ENCODE results near the gene ADGRD1.

The ADGRD1 gene

DNA sequence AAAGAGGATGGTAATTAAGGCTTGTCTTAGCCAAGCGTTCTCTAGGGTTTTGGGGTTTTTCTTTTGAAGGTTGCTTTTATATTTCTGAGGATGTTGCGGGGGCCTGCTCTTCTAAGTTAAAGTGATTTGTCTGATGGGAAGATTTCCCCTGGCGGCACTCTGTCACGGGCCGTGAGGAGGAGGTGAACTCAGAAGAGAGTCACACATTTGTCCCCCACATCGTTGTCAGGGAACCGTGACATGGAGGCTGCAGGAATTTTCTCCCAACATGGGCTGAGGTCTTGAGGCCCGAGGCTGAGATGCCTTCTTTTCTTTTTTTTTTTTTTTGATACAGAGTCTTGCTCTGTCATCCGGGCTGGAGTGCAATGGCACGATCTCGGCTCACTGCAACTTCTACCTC lies 71.5 kb downstream of the ADGRD1 start:
- DNase-seq (ENCODE audit: low read depth) = no peak

DNA sequence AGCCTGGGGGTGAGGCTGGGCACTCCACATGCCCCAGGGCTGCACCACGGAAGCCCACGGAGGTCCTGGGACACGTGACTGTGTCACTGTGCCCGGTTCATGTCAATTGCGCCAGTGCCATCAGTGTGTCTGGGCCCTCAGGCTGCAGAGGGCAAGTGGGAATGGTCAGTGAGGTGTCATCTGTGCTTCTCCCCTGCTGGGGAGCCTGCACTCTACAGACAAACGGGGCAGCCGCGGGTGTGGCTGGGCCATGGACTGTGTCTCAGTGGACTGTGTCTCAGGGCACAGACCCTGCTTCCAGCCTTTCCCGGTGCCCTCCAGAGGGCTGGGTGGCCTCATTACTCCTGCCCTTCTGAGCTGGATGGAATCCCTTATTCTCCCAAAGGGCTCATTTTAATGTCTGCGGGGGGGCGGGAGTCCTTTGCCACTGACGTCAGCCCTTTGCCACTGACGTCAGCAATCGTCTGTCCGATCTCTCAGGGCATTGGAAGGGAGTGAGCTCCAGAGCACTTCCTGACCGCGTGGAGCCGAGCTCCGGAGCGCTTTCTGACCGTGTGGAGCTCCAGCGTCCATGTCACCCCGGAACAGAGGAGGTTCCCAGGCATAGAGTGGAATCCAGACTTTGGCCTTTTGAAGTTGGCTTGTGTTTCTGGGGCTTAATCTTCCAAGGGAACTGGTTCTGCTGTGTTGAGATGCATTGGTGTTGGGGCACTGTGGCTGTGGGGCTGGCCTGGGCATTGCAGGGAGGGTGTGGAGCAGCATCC lies 72.4 kb downstream of the ADGRD1 start:
- no peak for DNase-seq (ENCODE audit: low read depth)

DNA sequence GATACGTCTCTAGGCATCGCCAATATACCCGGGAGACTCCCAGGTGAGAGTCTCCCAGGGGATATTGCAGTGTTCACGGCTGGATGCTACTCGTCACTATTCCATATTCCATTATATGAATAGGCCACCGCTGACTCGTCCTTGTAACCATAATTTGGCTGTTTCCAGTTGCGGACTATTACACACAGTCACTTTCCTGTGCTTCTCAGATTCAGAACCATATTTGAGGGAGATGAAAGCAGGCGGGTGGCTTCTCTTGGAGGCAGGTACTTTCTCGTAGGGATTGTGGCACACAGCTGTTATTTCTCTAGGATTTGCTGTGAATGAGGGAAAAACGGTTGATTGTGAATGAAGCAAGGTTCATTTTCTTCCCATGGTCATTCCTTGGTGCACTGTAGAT lies 73.0 kb downstream of the ADGRD1 start:
- DNase-seq (ENCODE audit: low read depth) = no peak

DNA sequence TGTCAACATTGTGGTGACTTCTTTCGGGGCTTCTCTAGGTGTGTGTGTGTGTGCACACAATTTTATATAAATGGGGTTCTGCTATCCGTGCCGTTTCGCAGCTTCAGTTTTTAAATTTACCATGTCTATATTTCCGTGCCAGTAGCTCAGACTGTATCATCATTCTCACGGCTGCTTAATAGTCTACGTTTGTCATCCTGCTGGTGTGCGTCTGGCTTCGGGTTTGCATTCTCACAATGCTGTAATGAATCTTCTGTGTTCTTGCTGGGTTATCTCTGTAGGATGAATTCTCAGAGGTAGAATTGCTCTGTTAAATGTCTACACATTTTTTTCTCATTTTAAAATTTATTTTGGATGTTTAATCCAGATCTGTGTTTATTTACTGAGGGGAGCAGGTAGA lies 73.6 kb downstream of the ADGRD1 start:
- DNase-seq (ENCODE audit: low read depth) = no peak

DNA sequence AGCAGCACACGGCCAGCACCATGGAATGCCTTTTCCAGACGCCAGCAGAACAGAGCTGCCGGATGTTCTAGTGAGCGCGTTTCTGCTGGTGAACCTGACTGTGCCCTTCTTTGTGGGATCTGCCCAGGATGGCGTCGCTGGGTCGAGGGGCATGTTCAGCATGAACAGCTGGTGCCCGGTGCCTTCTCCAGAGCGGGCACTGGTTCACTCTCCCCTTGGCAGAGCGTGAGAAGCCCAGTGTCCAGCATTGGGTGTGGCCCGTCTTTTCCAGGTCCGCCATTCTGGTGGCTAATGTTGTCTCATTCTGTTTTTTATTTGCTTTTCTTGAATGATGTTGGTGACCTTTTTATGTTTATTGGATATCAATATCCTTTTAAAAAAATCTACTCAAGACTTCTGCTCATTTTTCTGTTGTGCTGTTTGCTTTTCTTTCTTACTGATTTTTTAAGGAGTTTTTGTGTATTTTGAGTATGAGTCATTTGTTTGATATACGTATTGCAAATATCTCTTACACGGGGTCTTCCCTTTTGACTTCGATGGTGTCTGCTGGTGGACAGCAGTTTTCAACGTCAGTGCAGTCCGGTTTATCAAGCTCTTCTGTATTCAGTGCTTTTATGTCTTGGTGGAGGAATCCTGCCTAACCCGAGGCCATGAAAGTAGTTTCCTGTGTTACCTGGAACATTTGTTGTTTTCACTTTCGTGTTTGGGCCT lies 74.3 kb downstream of the ADGRD1 start:
- DNase-seq (ENCODE audit: low read depth) = no peak

DNA sequence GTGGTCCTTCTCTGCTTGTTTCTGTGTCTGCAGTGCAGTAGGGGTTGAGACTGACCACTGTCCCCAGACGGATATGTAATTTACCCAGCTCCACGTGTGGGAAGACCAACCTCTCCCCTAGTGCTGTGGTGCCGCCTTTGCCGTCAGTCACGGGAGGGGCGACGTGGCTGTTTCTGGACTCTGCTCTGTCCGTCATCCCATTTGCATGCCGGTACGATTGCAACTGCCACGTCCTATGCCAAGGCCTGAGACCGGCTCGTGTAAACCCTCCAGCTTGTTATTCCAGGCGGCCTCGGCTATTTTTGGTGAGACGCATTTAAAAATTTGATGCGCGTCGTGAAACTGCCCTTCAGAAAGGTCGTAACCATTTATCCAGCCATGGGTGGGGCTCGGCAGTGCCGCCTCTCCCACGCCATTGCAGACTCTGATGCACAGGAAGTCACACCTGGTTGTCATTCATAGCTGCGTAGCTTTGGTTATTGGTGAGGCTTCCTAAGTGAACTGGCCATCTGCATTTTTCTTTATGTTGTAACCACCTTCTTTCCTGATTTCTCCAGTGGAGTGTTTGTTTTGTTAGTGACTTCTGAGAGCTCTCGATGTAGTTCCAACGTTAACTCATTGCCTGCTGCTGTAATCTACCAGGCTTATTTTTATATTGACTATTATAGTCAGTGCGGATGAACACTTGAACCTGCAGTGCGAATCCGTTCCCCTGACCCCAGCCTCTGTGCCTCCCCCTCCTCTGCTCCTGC lies 75.1 kb downstream of the ADGRD1 start:
- no peak for DNase-seq (ENCODE audit: low read depth)

DNA sequence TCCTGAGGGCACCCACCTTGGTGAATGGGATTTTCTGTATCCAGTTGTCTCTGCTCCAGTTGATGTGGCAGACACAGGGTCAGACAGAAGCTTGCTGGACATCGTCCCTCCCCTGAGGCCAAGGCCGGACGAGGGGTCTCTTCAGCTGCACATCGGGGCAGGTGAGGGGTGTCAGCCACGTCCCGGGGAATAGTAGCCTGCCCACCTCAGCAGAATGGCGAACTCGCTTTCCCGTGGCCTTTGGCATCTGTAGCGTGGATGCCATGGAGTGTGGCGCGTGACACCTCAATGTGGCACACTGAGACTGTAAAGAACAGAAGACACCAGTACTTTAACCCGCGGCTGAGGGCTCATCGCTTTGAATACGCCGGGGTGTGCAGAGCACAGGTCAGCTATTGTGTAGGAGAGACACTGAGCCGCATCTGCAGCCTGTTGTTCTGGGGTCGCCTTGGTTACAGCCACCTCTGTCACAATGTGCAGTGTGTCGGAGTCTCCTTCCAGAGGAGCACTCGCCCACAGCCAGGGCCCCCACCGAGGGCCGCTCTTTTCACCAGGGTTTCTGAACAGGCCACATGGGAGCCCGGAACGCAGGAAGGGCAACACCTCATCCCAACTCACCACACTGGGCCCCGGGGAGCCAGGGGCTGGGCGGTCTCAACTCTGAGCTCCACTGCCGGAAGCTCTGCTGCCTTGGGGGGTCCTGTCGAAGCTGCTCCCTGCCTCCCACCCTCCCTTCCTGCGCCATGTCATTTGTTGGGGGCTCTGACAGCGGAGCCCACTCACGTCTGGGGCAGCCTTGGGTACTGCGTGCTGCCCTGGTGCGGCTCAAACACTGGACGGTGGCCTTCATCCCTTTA lies 77.0 kb downstream of the ADGRD1 start:
- no peak for DNase-seq (ENCODE audit: low read depth)

DNA sequence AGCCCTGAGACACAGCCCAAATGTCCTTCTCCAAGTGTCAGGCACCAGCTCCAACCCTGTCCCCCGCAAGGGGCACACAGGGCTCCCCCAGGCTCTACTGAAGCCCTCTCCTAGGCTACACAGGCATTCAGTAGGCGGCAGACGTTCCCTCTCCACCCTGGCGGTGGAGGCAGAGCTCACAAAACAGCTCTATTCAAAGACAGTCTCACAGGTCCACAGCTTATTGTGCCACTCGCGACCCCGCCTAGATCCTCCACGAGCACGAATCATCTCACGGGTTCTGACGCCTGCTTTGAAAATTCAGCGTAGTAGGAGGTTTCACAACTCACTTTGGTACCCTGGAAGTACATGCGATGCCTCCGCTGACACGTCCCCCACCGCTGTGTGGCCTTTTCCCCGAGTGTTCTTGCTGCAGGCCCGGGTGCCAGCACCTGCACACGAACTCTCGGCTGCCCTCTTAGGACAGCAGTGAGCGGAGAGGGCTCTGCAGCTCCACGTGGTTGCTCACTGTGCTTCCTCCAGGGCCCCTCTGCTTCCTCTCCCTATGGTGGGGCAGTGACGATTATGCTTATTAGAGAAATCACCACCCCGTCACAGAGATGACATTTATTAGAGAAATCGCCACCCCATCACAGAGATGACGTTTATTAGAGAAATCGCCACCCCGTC lies 78.5 kb downstream of the ADGRD1 start:
- DNase-seq (ENCODE audit: low read depth) = no peak

DNA sequence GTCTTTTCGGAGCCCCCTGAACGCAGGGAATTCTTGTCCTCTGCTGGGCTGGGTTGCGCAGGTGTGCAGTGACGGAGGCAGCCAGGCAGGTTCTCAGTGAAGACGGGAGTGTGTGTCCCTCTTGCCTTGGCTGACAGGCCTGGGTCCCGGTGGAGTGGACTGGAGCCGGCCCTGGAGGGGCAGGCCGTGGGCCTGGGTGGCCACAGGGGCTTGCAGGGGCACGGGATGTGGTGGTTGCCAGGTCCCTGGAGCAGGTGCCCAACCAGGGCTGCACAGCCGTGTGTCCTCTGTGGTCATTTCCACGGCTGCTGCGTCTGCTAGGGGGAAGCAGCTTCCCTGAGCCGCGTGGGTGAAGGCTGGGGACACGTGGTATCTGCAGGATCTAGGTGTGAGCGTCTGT lies 79.8 kb downstream of the ADGRD1 start:
- no peak for DNase-seq (ENCODE audit: low read depth)

DNA sequence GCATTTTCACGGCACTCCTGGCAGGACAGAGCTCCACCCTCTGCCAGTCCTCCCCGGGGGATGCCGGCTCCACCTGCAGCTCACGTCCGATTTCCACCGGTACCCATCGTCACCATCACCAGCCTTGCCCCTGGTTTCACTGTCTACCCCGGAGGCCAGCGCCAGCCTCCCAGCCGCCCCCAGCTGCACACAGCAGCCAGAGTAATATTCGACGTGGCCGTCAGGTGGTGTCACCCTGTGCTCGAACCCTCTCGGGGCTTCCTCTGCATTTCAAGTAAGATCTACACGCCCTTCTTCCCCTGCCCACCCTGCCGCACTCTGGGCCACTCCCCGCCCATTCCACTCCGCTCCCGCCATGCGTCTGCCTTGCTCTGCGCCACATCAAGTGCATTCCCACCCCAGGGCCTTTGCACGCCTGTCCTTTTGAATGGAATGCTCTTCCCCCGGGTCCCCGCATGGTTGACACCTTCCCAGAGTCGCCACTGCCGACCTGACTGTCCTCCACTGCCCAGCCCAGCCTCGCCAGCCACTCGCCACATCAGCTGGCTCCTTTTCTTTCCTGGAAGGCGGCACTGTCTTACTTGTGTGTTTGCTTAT lies 80.3 kb downstream of the ADGRD1 start:
- no peak for DNase-seq (ENCODE audit: low read depth)

DNA sequence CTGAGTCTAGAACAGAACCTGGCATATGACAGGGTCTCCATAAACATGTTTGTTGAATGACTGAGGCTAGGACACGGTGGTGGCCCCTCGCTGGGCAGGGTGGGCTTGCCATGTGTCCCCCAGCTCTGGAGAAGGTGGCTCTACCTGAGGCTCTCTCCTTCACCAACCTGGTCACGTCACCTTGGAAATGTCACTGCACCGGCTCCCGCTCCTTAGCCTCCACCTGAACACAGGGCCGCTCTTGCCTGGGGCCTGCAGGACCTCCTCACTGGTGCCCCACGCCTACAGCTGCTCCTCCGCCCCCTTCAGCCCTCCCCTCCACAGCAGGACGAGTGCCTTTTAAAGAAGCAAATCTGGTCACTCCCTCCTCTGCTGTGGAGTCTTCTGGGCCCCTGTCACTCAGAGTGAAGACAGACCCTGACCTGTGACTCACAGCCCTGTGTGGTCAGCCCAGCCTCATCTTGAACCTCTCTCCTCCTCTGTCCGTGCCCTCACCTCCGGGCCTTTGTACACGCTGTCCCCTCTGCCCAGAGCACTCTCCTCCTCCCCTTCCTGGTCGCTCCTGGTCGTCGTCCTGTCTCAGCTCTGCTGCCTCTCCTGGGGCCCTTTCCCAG lies 81.0 kb downstream of the ADGRD1 start:
- no peak for DNase-seq (ENCODE audit: low read depth)

DNA sequence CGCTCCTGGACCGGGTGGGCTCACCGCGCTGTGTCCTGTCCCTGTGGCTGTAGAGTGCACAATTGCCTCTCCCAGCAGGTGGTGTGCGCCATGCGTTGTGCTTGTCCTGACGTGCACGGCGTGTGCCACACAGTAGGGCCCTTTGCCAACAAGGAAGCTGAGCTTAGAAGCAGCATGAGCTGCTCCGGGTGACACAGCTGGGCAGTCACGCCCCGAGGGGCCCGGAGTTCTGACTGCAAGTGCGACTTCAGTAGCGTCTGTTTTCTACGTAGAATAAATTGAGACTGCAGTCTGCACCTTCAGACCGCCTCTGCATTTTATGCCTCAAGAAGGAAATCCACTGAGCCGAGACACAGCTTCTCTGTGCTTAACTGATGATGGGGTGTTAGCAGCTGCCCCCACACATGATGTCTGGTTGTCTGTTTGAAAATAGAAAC lies 81.6 kb downstream of the ADGRD1 start:
- DNase-seq (ENCODE audit: low read depth) = no peak

DNA sequence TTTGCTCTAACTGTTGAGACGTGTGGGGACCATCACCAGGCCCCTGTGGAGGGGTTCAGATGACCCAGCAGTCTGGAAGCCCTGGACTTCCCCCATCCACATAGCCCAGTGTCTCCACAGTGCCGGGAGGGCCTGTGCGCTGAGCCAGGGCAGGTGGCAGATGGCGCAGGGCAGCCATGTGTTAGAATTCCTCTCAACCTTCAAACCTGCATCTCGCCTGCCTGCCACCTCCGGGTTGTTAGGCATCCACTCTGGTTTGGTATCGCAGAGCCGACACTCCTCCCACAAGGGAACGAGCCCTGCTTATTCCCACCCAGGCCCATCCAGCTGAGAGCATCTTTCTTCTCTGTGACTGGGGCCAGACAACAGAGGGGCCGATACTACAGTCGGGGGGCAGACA lies 84.5 kb downstream of the ADGRD1 start:
- no peak for DNase-seq (ENCODE audit: low read depth)

DNA sequence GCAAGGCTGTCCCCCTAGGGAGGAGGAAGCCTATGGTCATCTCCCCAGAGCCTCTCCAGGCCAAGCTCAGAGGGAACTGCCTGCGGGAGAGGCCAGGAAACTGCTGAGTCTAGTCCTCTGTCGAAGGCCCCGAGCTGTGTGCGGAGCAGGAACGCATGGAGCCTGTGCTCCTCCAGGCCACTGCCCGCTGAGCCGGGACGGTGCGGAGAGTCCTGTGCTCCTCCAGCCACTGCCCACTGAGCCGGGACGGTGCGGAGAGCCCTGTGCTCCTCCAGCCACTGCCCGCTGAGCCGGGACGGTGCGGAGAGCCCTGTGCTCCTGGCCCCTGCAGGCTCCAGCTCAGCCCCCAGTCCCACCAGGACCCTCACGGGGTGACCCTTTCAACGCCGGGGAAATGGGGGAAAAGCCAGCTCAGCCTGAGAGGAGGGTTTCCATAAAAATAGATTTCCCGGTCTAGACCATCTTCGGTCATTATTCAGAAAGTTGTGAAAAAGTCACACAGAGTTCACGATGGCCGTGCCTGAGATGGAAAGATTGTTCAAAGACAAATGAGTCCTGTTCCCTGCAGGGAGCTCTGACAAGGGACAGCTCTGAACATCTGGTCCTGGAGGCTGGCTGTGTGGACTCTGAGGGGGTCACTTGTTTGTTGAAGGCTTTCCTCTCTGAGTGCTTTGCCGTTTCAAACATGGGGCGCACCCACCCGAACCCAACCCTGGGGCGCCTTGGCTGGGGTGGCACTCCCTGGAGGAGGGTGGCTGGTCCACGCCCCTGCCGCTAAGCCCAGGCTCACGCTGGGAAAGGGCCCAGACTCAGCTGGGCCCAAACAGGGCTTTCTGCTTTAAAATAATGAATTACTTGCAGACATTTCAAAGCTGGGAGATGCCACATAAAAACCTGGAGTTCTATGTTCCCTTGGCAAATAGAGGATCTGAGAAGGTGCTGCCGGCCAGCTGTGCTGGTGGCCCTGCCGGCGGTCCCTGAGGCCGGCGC lies 85.5 kb downstream of the ADGRD1 start:
- DNase-seq (ENCODE audit: low read depth) = no peak

DNA sequence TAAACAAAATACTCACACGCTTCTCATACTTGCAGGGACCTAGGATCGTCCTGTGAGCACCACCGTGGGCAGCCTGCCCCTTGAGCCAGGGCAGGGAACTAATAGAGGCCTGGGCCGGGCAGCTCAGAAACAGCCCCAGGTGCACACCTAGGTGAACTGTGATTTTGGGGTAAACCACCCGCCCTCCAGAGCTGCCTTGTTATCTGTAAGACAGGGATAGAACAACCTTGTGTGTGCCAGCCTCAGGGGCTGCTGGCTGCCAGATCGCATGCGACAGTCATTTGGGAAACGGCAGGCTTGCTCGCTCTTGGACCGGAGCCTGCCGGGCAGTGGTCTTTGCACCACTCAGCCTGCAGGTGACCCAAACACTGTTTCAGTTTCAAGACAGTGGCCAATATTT lies 86.8 kb downstream of the ADGRD1 start:
- DNase-seq (ENCODE audit: low read depth) = no peak

DNA sequence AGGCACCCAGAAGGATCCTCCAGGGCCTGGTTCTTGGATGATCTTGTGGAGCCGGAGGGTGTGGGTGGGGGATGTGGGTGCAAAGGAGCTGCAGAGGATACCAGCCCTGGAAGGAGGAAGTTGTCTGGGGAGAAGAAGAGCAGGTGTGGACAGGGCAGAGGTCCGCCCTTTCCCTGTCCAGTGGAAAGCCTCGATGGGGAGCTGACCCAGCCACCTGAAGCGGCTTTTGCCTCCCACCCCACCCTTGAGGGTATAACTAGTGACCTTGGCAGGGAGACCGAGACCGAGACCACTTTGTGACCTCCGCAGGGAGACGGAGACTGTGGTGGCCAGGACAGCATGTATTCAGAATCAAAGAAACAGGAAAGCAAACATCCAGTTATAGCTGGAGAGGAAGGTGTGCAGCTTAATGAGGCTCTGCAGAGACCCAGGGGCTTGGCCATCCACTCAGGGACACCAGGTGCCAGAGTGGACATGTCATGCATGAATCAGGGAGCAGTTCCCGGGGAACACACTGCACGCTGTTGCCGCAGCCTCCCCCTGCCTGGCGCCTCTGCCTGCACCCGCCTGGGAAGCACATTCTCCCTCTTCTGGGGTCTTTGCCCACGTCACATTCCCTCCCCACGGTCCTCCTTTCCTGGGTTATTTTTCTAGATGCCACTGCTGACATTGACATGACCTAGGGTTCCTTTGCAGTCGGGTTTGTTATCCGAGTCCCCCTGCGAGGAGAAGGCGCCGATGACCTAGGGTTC lies 87.7 kb downstream of the ADGRD1 start:
- no peak for DNase-seq (ENCODE audit: low read depth)

DNA sequence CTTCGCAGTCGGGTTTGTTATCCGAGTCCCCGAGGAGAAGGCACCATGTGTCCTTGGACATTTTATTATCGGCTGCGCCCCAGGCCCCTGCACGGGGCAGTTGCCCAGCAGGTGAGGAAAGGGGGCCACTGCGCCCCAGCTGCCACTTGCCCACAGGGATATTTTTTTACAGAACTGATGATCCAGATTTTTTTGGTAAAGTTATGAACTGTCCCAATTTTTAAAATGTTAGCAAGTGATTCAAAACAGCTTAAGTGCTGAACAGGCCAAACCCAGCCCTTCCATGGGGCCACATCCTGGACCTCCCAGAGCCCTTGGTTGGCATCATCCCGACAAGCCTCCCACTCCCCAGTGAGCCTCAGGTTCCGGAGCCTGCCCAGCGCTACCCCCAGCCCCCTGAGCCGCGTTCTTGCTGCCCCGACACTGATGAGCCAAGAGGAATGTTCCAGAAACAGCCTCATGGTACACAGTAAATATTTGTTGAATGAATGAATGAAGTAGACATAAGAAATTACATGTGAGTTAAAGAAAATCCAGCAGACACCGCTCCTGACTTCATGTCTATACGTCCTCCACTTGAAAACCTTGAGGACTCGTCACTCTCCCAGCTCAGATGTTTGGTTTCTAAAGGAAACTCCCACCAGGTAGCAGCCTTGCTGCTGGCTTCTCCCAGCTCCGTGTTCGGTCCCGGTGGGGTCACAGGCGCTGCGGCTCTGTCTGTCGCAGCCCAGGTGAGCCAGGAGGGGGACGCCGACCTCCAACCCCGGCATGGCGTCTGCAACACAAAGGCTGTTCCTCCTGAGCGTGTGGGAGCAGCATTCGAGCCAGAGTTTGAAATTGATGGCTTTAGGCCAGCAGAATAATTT lies 88.5 kb downstream of the ADGRD1 start:
- no peak for DNase-seq (ENCODE audit: low read depth)

DNA sequence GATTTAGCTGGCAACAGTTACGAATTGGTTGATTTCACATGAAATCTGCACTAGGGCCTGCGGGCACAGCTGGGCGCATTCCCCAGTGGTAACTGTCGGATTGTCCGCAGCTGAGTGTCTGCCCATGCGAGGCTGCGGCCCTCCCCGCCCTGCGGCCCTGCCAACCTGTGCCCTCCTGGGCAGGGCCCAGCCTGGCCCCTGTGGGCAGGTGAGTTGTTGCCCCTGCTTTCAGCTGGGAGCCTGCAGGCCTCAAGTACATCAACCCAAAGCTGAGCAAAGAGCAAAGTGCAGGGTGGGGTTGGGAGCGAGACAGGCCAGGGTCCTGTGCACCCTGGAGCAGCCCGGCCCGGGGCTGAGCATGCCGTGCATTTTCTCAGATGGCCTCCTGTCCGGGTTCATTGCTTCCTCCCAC lies 89.1 kb downstream of the ADGRD1 start:
- no peak for DNase-seq (ENCODE audit: low read depth)
